Prostate gland (tissue), 2 donors: ENCODE measurements around the gene ZNF423. TPM values are rescaled to one million over a fixed set of nuclear protein-coding genes. Genes with fewer than 3 reads are reported as not detected.

Source experiments
- DNase-seq: peaks from one replicate; pipeline ENCODE4 v3.0.0-alpha.2; 2019; ENCODE audit warnings: low spot score
- H3K27ac ChIP-seq, 2 donors: fragments of 200-600 bp; sonication (generic); 2 replicates each; pipeline ENCODE4 v1.5.1; 2017 to 2019
- H3K27me3 ChIP-seq: fragments of 200-600 bp; sonication (generic); replicated peaks from 2 replicates; pipeline ENCODE4 v1.5.1; 2019; ENCODE audit not compliant: insufficient read depth
- H3K36me3 ChIP-seq, 2 donors: fragments of 200-600 bp; sonication (generic); 1 replicate in 1 of 2; 2 replicates in 1 of 2; pipeline versions ENCODE4 v1.5.1 to v1.8.1; 2017 to 2019
- H3K4me1 ChIP-seq: fragments of 200-600 bp; sonication (generic); replicated peaks from 2 replicates; pipeline ENCODE4 v1.5.1; 2019
- H3K4me3 ChIP-seq, 2 donors: fragments of 200-600 bp; sonication (generic); 2 replicates each; pipeline ENCODE4 v1.5.1; 2017 to 2019
- H3K9me3 ChIP-seq: fragments of 200-600 bp; sonication (generic); 2 replicates; pipeline ENCODE4 v1.5.1; 2017
- POLR2A ChIP-seq: fragments of 450-650 bp; IDR thresholded peaks from one replicate; pipeline ENCODE4 v1.6.1; 2016; ENCODE audit warnings: antibody characterized with exemption, mild to moderate bottlenecking
- POLR2AphosphoS5 ChIP-seq: sonication (generic); formaldehyde crosslinking; IDR thresholded peaks from one replicate; pipeline ENCODE4 v1.6.1; 2017; ENCODE audit warnings: antibody characterized with exemption
- WGBS: methylation state at CpG from one replicate; pipeline ENCODE4 v1.1.5; 2018; 5-methylcytosine and 5-hydroxymethylcytosine counted together
- intact Hi-C: fragments of 100-400 bp; cut with DNase I; formaldehyde crosslinking; loops from one replicate; pipeline ENCODE4 v1.14.2; 2022
- total RNA-seq, 2 donors: library from RNA; depleted of rRNA; stranded (reverse); fragments of >200 nt; gene quantifications; one replicate each; pipeline ENCODE4 v1.1.0, GENCODE V29; 2016
- TF ChIP-seq, protein P1 (sequence below), 4 experiments: fragments of 200-600 bp in 2 of 4; fragments of 450-650 bp in 2 of 4; sonication (generic) in 2 of 4; IDR thresholded peaks; 1 replicate in 3 of 4; 2 replicates in 1 of 4; pipeline ENCODE4 v1.5.1; 2016 to 2019; ENCODE audit warnings: antibody characterized with exemption in 4 of 4, mild to moderate bottlenecking in 2 of 4, moderate library complexity in 2 of 4

ZNF423 gene
- total RNA-seq, 2 donors from 2014 or later = 6.1 to 22.7 TPM

- Histone ChIP-seq H3K4me3 (no peak overlapping the region), H3K27ac (no peak overlapping the region), H3K27me3 (no peaks in the 10 kb centered on the region), H3K36me3 (no peaks in the 10 kb centered on the region), H3K4me1 (no peaks in the 10 kb centered on the region), H3K9me3 (no peaks in the 10 kb centered on the region)
- DNase-seq = no peak
- WGBS = 86% methylated on average over 4 of the region's 4 CpGs
- intact Hi-C loops = no loop called here
- TF ChIP-seq, protein P1, sequence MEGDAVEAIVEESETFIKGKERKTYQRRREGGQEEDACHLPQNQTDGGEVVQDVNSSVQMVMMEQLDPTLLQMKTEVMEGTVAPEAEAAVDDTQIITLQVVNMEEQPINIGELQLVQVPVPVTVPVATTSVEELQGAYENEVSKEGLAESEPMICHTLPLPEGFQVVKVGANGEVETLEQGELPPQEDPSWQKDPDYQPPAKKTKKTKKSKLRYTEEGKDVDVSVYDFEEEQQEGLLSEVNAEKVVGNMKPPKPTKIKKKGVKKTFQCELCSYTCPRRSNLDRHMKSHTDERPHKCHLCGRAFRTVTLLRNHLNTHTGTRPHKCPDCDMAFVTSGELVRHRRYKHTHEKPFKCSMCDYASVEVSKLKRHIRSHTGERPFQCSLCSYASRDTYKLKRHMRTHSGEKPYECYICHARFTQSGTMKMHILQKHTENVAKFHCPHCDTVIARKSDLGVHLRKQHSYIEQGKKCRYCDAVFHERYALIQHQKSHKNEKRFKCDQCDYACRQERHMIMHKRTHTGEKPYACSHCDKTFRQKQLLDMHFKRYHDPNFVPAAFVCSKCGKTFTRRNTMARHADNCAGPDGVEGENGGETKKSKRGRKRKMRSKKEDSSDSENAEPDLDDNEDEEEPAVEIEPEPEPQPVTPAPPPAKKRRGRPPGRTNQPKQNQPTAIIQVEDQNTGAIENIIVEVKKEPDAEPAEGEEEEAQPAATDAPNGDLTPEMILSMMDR (IDR thresholded peaks at IDR 0.05) = no peak
- TF ChIP-seq POLR2A (no peak), POLR2AphosphoS5 (no peak)
Measured at GRCh38 chr16:49576173-49576494, 279.8 kb downstream of the ZNF423 start.

- Histone ChIP-seq H3K27ac (no peak overlapping the region), H3K4me1 (no peaks in the 10 kb centered on the region), H3K9me3 (no peaks in the 10 kb centered on the region), H3K4me3 (no peak overlapping the region), H3K36me3 (no peaks in the 10 kb centered on the region), H3K27me3 (no peaks in the 10 kb centered on the region)
- no peak for DNase-seq
- WGBS = 49% methylated on average over 14 of the region's 14 CpGs
- TF ChIP-seq POLR2AphosphoS5 (no peak), POLR2A (no peak)
- TF ChIP-seq, protein P1 (IDR thresholded peaks at IDR 0.05) = no peak
- intact Hi-C loops = no loop called here
Measured at GRCh38 chr16:49575346-49576172, 280.4 kb downstream of the ZNF423 start.

GRCh38 chr16:49574826-49575225 is 281.1 kb downstream of the ZNF423 start:
- whole genome bisulfite sequencing = 95% methylated on average over 12 of the region's 12 CpGs
- Histone ChIP-seq H3K4me3 (no peak overlapping the region), H3K27ac (no peak overlapping the region), H3K9me3 (no peaks in the 10 kb centered on the region), H3K27me3 (no peaks in the 10 kb centered on the region), H3K4me1 (no peaks in the 10 kb centered on the region), H3K36me3 (no peaks in the 10 kb centered on the region)
- TF ChIP-seq POLR2AphosphoS5 = no peak
- TF ChIP-seq, protein P1 (IDR thresholded peaks at IDR 0.05) = no peak
- no peak for TF ChIP-seq POLR2A
- intact Hi-C loops = no loop called here
- DNase-seq = no peak

DNA sequence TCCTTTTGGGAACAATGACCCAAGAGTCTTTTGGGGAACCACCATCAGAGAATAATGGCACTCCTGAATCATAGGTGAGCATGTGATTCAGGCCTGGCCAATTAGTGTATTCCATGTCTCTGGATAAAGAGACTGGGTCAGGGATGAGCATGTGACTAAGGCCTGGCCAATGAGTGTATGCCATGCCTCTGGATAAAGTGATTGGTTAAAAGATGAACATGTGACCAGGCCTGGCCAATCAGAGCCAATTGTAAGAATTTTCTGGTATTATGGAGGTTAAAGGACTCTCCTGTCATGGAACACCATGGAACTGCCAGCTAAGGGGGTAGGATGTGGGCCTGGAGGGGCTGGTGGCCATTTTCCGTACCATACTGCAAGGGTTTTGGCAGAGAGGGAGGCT is 288.0 kb downstream of the ZNF423 start:
- no peaks in the 10 kb centered on the region for H3K27me3 ChIP-seq
- intact Hi-C loops = no loop called here
- H3K4me1 ChIP-seq = no peaks in the 10 kb centered on the region
- no peak overlapping the region for H3K4me3 ChIP-seq
- TF ChIP-seq, protein P1 (IDR thresholded peaks at IDR 0.05) = no peak
- TF ChIP-seq POLR2AphosphoS5 (no peak), POLR2A (no peak)
- no peaks in the 10 kb centered on the region for H3K36me3 ChIP-seq
- H3K9me3 ChIP-seq = no peaks in the 10 kb centered on the region
- 89% methylated on average over 1 of the region's 1 CpG for whole genome bisulfite sequencing
- H3K27ac ChIP-seq = no peak overlapping the region
- DNase-seq = no peak

- no peak for TF ChIP-seq POLR2AphosphoS5
- no peak for TF ChIP-seq POLR2A
- TF ChIP-seq, protein P1 (IDR thresholded peaks at IDR 0.05) = no peak
- Histone ChIP-seq H3K4me3 (no peak overlapping the region), H3K4me1 (no peaks in the 10 kb centered on the region), H3K36me3 (no peaks in the 10 kb centered on the region), H3K9me3 (no peaks in the 10 kb centered on the region), H3K27ac (no peak overlapping the region), H3K27me3 (no peaks in the 10 kb centered on the region)
- WGBS = 66% methylated on average over 6 of the region's 6 CpGs
- no peak for DNase-seq
- intact Hi-C loops = no loop called here
Measured at GRCh38 chr16:49566432-49566831, 289.5 kb downstream of the ZNF423 start.
